Glutamatergic neuron (in vitro differentiated cells): ENCODE results near the gene IL1RL2. TPM values are rescaled to one million over a fixed set of nuclear protein-coding genes. Genes with fewer than 3 reads are reported as not detected.

ENCODE experiments used
- DNase-seq: peaks from one replicate; pipeline ENCODE4 v3.0.0; 2022
- H3K27ac Mint-ChIP-seq: one replicate; pipeline ENCODE4 v1.8.0; 2020; ENCODE audit warnings: mild to moderate bottlenecking, mixed read lengths, inconsistent platforms; ENCODE audit not compliant: unreplicated experiment
- H3K27me3 Mint-ChIP-seq: one replicate; pipeline ENCODE4 v1.8.0; 2020; ENCODE audit warnings: mild to moderate bottlenecking, moderate library complexity, mixed read lengths, inconsistent platforms; ENCODE audit not compliant: unreplicated experiment
- H3K36me3 Mint-ChIP-seq: one replicate; pipeline ENCODE4 v1.8.0; 2020; ENCODE audit warnings: mild to moderate bottlenecking, mixed read lengths, inconsistent platforms; ENCODE audit not compliant: unreplicated experiment
- H3K4me1 Mint-ChIP-seq: one replicate; pipeline ENCODE4 v1.8.0; 2020; ENCODE audit warnings: mild to moderate bottlenecking, low read depth, mixed read lengths, inconsistent platforms; ENCODE audit not compliant: unreplicated experiment
- H3K4me3 Mint-ChIP-seq: one replicate; pipeline ENCODE4 v1.8.0; 2020; ENCODE audit warnings: mild to moderate bottlenecking, mixed read lengths, inconsistent platforms; ENCODE audit not compliant: unreplicated experiment
- H3K9me3 Mint-ChIP-seq: one replicate; pipeline ENCODE4 v1.8.0; 2020; ENCODE audit warnings: mild to moderate bottlenecking, moderate library complexity, mixed read lengths, inconsistent platforms; ENCODE audit not compliant: unreplicated experiment
- CTCF ChIP-seq: fragments of 200-600 bp; sonication (generic); IDR thresholded peaks from one replicate; pipeline ENCODE4 v1.5.0; 2021; ENCODE audit not compliant: partially characterized antibody, unreplicated experiment
- total RNA-seq: library from RNA; stranded (reverse); fragmentation: NEBNext Ultra II Directional; extraction: Animal tissue kit (Norgen Biotek cat#: 25700); gene quantifications from one replicate; pipeline ENCODE4 v1.2.1, GENCODE V29; 2021; ENCODE audit not compliant: unreplicated experiment

The IL1RL2 gene
- total RNA-seq, 1 donor from 2014 or later: not detected

DNA sequence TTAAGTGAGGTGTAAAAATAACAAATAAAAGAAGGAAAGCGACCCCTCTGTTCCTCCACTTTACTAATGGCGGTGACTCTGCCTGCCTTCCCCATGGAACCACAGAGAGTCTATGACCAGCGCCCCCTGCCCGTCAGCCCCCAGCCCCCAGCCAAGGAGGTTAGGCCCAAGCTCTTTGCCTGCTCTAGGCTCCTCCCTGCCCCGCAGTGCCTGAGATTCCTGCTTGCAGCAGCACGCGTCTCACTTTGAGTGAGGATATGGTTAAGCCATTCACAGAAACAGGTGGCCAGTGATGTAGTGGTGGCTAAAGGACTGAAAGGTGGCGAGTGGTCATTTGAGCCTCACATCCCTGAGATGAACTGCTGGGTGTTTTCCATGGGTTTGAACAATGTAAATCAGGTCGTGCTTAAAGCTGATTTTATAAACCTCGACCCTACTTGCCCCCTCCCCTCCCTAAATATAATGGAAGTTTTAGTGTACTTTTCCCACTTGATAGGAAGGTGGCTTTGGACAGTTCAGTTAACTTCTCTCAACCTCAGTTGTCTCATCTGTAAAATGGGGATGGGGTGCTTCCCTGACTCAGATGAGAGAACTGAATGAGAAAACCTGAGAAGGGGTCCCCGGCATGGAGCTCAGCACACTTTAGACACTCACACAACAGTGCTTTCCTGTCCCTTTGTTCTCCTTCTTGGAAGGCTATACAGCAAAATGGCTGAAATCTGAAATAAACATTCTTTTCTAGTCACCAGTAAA is 46.5 kb downstream of the IL1RL2 start:
- no peak overlapping the region for H3K4me3 Mint-ChIP-seq
- no peak for TF ChIP-seq CTCF
- H3K36me3 Mint-ChIP-seq: no peaks in the 10 kb centered on the region
- no peaks in the 10 kb centered on the region for H3K9me3 Mint-ChIP-seq
- no peaks in the 10 kb centered on the region for H3K27me3 Mint-ChIP-seq
- DNase-seq: no peak
- no peak overlapping the region for H3K27ac Mint-ChIP-seq
- no peaks in the 10 kb centered on the region for H3K4me1 Mint-ChIP-seq

- Mint-ChIP-seq H3K4me1 (no peaks in the 10 kb centered on the region), H3K27me3 (no peaks in the 10 kb centered on the region), H3K27ac (no peak overlapping the region), H3K4me3 (no peak overlapping the region), H3K9me3 (no peaks in the 10 kb centered on the region), H3K36me3 (no peaks in the 10 kb centered on the region)
- no peak for TF ChIP-seq CTCF
- DNase-seq: no peak
Observed at GRCh38 chr2:102235042-102235473, 48.2 kb downstream of the IL1RL2 start.

- no peak for DNase-seq
- Mint-ChIP-seq H3K9me3 (no peaks in the 10 kb centered on the region), H3K27ac (no peak overlapping the region), H3K36me3 (no peaks in the 10 kb centered on the region), H3K4me1 (no peaks in the 10 kb centered on the region), H3K4me3 (no peak overlapping the region), H3K27me3 (no peaks in the 10 kb centered on the region)
- no peak for TF ChIP-seq CTCF
Observed at GRCh38 chr2:102235491-102235890, 48.7 kb downstream of the IL1RL2 start.

- peaks cover 2% of the 10 kb centered on the region for H3K4me1 Mint-ChIP-seq
- H3K36me3 Mint-ChIP-seq: no peaks in the 10 kb centered on the region
- H3K27me3 Mint-ChIP-seq: no peaks in the 10 kb centered on the region
- H3K9me3 Mint-ChIP-seq: no peaks in the 10 kb centered on the region
- TF ChIP-seq CTCF: no peak
- DNase-seq: no peak
- H3K4me3 Mint-ChIP-seq: no peak overlapping the region
- H3K27ac Mint-ChIP-seq: no peak overlapping the region
Observed at GRCh38 chr2:102236132-102236531, 49.3 kb downstream of the IL1RL2 start.

DNA sequence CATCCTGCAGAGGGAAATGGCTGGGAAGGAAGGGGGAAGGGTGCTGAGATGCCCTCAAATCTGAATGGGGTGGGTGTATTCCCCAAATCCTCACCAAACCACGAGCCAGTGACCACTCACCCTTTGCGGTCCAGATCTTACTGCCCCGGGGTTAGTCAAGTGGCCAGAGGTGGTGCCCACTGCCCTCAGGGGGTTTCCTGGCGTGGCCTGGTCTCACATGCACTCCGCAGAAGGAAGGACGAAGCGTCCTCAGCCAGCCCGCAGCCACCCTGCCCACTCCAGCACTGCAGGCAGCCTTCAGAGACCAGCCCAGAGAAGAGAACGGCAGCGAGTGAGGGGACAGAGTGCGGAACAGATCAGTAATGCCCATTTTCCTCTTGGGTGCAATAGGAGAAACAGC is 50.4 kb downstream of the IL1RL2 start:
- no peak for DNase-seq
- H3K9me3 Mint-ChIP-seq: no peaks in the 10 kb centered on the region

More for the DNA sequence above, 50.4 kb downstream of the IL1RL2 start:
- H3K36me3 Mint-ChIP-seq: no peaks in the 10 kb centered on the region
- TF ChIP-seq CTCF: no peak
- peaks cover 2% of the 10 kb centered on the region for H3K4me1 Mint-ChIP-seq
- no peak overlapping the region for H3K27ac Mint-ChIP-seq
- no peaks in the 10 kb centered on the region for H3K27me3 Mint-ChIP-seq
- no peak overlapping the region for H3K4me3 Mint-ChIP-seq
